ENCODE results near the gene MYOZ2.

MYOZ2 gene

DNA sequence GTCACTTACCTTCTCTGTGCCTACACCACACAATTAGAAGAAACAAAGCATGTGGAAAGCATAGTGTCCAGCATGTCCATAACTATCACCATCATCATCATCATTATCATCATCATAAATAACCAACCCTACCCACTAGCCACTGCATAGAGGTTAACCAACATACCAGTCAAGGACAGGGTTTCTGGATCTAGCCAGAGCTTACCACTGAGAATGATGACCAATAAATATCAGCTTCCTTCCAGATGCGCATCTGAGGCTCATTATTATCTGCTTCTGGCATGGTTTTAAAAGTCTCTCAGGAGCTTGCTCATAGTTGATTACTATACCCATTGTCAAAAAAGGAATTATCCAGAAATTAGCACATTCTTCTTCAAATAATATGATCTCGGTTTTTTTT is 25.5 kb upstream of the MYOZ2 start:
- peak; percentile 83 for DNase-seq (ENCODE audit: low read depth)
- TF ChIP-seq, protein P1, sequence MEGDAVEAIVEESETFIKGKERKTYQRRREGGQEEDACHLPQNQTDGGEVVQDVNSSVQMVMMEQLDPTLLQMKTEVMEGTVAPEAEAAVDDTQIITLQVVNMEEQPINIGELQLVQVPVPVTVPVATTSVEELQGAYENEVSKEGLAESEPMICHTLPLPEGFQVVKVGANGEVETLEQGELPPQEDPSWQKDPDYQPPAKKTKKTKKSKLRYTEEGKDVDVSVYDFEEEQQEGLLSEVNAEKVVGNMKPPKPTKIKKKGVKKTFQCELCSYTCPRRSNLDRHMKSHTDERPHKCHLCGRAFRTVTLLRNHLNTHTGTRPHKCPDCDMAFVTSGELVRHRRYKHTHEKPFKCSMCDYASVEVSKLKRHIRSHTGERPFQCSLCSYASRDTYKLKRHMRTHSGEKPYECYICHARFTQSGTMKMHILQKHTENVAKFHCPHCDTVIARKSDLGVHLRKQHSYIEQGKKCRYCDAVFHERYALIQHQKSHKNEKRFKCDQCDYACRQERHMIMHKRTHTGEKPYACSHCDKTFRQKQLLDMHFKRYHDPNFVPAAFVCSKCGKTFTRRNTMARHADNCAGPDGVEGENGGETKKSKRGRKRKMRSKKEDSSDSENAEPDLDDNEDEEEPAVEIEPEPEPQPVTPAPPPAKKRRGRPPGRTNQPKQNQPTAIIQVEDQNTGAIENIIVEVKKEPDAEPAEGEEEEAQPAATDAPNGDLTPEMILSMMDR (conservative IDR thresholded peaks at IDR 0.05; ENCODE audit: low read length): no peak
- H3K4me3 ChIP-seq (ENCODE audit: low read length): no peak overlapping the region

DNA sequence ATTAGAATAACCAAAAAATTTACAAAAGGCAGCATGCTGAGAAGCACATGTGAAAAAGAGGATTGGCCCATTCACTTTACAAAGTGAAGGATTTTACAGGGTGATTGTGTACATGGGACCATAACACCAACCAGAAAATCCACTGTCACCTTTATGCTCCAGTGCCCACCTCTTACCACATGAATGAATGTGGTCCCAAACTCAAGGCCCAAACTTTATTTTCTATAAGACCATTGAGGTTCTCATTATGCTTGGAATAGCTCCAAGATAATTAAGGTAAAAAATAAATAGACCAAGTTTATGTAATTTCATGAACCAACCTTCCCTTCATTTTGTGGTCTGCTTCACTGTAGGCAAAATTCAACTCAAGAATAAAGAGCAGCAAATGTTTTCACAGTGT is 24.3 kb upstream of the MYOZ2 start:
- DNase-seq (ENCODE audit: low read depth): no peak
- TF ChIP-seq, protein P1 (conservative IDR thresholded peaks at IDR 0.05; ENCODE audit: low read length): no peak
- no peak overlapping the region for H3K4me3 ChIP-seq (ENCODE audit: low read length)

DNA sequence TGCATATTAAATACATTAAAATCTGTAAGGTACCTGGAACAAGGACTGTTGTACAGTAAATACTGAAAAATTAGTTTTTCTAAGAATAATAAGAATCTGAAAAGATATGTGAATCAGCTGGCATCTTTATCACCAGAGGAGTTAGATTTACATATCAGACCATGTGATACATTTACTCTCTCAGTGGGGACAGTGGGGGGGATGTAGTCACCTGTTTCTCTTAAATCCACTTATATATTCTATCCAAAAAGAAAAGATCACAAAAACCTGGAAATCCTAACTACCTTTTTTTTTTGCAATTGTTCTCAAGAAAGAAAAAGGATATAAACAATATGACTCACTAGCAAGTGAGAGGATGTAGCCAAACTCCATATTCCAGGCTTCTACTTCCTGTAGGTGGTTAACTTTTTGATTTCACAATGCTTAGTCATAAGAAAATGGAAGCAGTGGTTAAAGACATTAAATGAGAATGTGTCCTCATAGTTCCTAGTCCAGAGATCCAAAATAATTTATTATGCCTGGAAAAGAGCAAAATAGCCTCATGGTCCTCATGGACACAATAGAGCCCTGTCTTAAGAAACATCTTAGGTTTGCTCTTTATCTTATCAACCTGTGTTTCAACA is 22.5 kb upstream of the MYOZ2 start:
- H3K4me3 ChIP-seq (ENCODE audit: low read length): no peak overlapping the region
- TF ChIP-seq, protein P1 (conservative IDR thresholded peaks at IDR 0.05; ENCODE audit: low read length): no peak
- DNase-seq (ENCODE audit: low read depth): peak; percentile 94

DNA sequence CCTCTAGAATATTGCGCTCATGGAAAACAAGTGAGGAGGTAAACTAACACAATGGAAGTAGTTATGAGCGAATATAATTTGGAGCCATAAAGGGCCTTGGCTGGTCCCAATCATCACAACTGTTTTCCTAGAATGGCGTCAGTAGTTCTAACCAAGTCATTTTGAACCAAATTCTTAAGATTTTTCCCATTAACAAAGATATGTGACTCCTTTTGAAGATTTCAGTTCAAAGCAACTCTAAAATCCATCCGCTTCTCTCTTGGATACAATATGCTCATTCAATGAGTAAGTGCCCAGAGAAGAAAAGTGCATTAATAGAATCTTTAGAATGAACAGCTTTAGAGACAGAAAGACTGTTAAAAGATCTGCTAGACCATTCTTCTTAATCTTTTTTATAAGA is 19.6 kb upstream of the MYOZ2 start:
- no peak overlapping the region for H3K4me3 ChIP-seq (ENCODE audit: low read length)
- TF ChIP-seq, protein P1 (conservative IDR thresholded peaks at IDR 0.05; ENCODE audit: low read length): no peak
- DNase-seq (ENCODE audit: low read depth): no peak

DNA sequence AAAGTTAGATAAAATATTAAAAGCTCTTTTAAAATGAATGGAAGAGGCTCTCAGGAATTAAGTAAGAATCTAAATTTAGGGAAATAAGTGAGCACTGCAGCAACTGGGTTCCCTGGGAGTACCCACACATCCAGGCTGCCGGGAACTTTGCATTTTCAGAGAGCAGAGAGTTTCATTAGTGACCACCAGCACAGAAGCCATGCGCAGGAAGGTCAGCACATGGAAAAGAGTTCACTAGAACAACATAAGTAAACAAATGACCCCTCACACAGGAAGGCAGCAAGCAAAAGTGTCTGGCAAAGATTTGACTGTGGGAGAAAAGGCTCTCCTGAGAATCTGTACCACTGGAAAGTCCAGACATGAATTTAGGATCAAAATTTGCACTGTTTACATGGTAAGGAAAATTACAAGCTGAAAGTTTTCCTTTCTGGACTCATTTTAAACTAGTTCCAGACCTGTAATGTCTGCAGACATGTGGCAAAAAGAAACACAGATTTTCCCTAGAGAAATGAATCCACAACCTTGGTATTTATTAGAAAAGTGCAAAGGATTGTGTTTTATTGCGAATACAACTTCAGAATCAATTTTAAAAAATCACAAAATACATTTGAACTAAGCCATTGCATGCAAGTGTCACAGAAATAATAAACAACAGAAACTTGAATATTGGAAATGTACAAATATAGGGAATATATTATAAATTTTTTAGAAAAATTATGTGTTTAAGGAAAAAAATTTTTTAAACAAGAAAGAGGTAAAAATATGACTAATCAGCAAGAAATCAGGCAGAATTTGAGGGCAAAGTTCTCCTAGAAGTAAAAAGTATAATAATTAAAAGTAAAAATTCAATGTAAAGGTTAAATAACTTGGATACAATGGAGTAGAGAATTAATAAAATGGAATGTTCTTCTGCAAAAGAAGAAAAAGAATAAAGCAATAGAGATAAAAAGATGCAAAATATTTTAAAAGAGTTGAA is 18.4 kb upstream of the MYOZ2 start:
- TF ChIP-seq, protein P1 (conservative IDR thresholded peaks at IDR 0.05; ENCODE audit: low read length): no peak
- peak; percentile 64 for DNase-seq (ENCODE audit: low read depth)
- H3K4me3 ChIP-seq (ENCODE audit: low read length): no peak overlapping the region

DNA sequence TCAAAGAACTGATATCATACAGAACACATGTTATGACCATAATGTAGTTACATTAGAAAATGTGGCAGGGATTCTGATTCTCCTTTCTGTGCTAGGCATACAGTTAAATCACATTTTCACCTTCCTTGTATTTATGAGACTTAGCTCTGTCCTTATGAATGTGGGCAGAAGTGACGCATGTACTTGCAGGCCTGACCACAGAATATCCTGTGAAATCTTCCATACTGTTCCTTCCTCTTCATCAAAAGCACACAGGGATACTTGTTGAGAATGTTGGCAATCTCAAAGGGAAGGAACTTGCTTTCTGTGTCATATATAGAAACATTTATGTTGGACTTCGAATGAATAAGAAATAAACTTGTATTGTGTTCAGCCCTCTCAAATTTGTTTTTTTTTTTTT is 17.2 kb upstream of the MYOZ2 start:
- TF ChIP-seq, protein P1 (conservative IDR thresholded peaks at IDR 0.05; ENCODE audit: low read length): no peak
- no peak overlapping the region for H3K4me3 ChIP-seq (ENCODE audit: low read length)
- DNase-seq (ENCODE audit: low read depth): peak; percentile 40
